CD14-positive monocyte (primary cell): ENCODE data around the gene MYOM1. TPM values are rescaled to one million over a fixed set of nuclear protein-coding genes. Genes with fewer than 3 reads are reported as not detected.

Experiments
- DNase-seq, 3 donors: peaks; one replicate each; pipeline ENCODE4 v3.0.0-alpha.2; 2011 to 2022
- H2AFZ ChIP-seq: 2 replicates; pipeline ENCODE4 v1.6.0; 2012; ENCODE audit warnings: mild to moderate bottlenecking, low read depth, low read length, inconsistent platforms; ENCODE audit not compliant: insufficient read depth, poor library complexity, severe bottlenecking
- H3K27ac ChIP-seq, 2 donors: 1 replicate in 1 of 2; 2 replicates in 1 of 2; pipeline ENCODE4 v1.5.1; 2012 to 2013; ENCODE audit warnings: low read length in 2 of 2, control low read depth in 1 of 2, inconsistent platforms in 1 of 2, low read depth in 1 of 2, mild to moderate bottlenecking in 1 of 2
- H3K27me3 ChIP-seq, 2 donors: one replicate each; pipeline versions ENCODE4 v1.6.0 to v1.6.1; 2011 to 2013; ENCODE audit warnings: low read length in 2 of 2; ENCODE audit not compliant: control insufficient read depth in 2 of 2, insufficient read depth in 2 of 2
- H3K36me3 ChIP-seq, 2 donors: replicated peaks in 1 of 2; 1 replicate in 1 of 2; 2 replicates in 1 of 2; pipeline versions ENCODE4 v1.5.1 to v1.6.1; 2012 to 2013; ENCODE audit warnings: low read length in 2 of 2, control low read depth in 1 of 2, inconsistent platforms in 1 of 2, mild to moderate bottlenecking in 1 of 2; ENCODE audit not compliant: insufficient read depth in 2 of 2, control insufficient read depth in 1 of 2
- H3K4me1 ChIP-seq, 2 donors: 1 replicate in 1 of 2; 2 replicates in 1 of 2; pipeline versions ENCODE4 v1.5.1 to v1.6.1; 2012 to 2013; ENCODE audit warnings: low read length in 2 of 2, control low read depth in 1 of 2, inconsistent platforms in 1 of 2, mild to moderate bottlenecking in 1 of 2, moderate library complexity in 1 of 2; ENCODE audit not compliant: insufficient read depth in 2 of 2, control insufficient read depth in 1 of 2
- H3K4me2 ChIP-seq: replicated peaks from 2 replicates; pipeline ENCODE3; 2012; ENCODE audit warnings: low read length, moderate library complexity, mild to moderate bottlenecking; ENCODE audit not compliant: poor library complexity, severe bottlenecking; ENCODE audit errors: extremely low read depth
- H3K4me3 ChIP-seq, 3 experiments: fragments of 200-600 bp in 1 of 3; sonication (generic) in 1 of 3; replicated peaks in 1 of 3; 1 replicate in 2 of 3; 2 replicates in 1 of 3; pipeline ENCODE4 v1.5.1; 2011 to 2013; ENCODE audit warnings: low read length in 3 of 3, mild to moderate bottlenecking in 3 of 3, control low read depth in 2 of 3, low read depth in 2 of 3, inconsistent platforms in 1 of 3, moderate library complexity in 1 of 3
- H3K79me2 ChIP-seq: 2 replicates; pipeline ENCODE4 v1.6.0; 2012; ENCODE audit warnings: mild to moderate bottlenecking, control low read depth, inconsistent platforms, low read length, moderate library complexity; ENCODE audit not compliant: insufficient read depth
- H3K9ac ChIP-seq: 2 replicates; pipeline ENCODE4 v1.6.0; 2017; ENCODE audit warnings: low read length, mild to moderate bottlenecking; ENCODE audit not compliant: insufficient read depth, poor library complexity, severe bottlenecking
- H3K9me3 ChIP-seq, 2 donors: replicated peaks in 1 of 2; 1 replicate in 1 of 2; 2 replicates in 1 of 2; pipeline versions ENCODE4 v1.5.1 to v1.6.1; 2012 to 2013; ENCODE audit warnings: low read length in 2 of 2, control low read depth in 1 of 2; ENCODE audit not compliant: control insufficient read depth in 1 of 2, insufficient read depth in 1 of 2
- H4K20me1 ChIP-seq: 2 replicates; pipeline ENCODE4 v1.6.0; 2012; ENCODE audit warnings: mild to moderate bottlenecking, low read length, control low read depth, moderate library complexity; ENCODE audit not compliant: insufficient read depth
- H3K27ac Mint-ChIP-seq, 7 donors: one replicate each; pipeline ENCODE4 v1.8.0; 2020; ENCODE audit warnings: mild to moderate bottlenecking in 7 of 7, mixed read lengths in 7 of 7, moderate library complexity in 6 of 7, inconsistent platforms in 2 of 7
- H3K27me3 Mint-ChIP-seq, 3 donors: one replicate each; pipeline ENCODE4 v1.8.0; 2021 to 2022; ENCODE audit warnings: low read depth in 3 of 3, mild to moderate bottlenecking in 3 of 3, mixed read lengths in 3 of 3, moderate library complexity in 3 of 3, inconsistent platforms in 1 of 3
- H3K36me3 Mint-ChIP-seq, 2 donors: one replicate each; pipeline ENCODE4 v1.8.0; 2020; ENCODE audit warnings: mixed read lengths in 2 of 2, inconsistent platforms in 1 of 2, mild to moderate bottlenecking in 1 of 2
- H3K4me1 Mint-ChIP-seq: one replicate; pipeline ENCODE4 v1.8.0; 2020; ENCODE audit warnings: mild to moderate bottlenecking, mixed read lengths
- H3K4me3 Mint-ChIP-seq, 2 donors: one replicate each; pipeline ENCODE4 v1.8.0; 2020; ENCODE audit warnings: mild to moderate bottlenecking in 2 of 2, mixed read lengths in 2 of 2, moderate library complexity in 1 of 2
- H3K9me3 Mint-ChIP-seq, 7 donors: one replicate each; pipeline ENCODE4 v1.8.0; 2020 to 2022; ENCODE audit warnings: mixed read lengths in 7 of 7, mild to moderate bottlenecking in 6 of 7, moderate library complexity in 6 of 7, inconsistent platforms in 2 of 7
- WGBS: methylation state at CpG from one replicate; pipeline ENCODE4 v1.1.5; 2013; ENCODE audit warnings: missing lambda C conversion rate; ENCODE audit not compliant: insufficient coverage; 5-methylcytosine and 5-hydroxymethylcytosine counted together
- intact Hi-C, 2 donors: fragments of 100-400 bp; cut with micrococcal nuclease; formaldehyde crosslinking; loops; one replicate each; pipeline versions ENCODE4 v1.15.0 to v1.15.1; 2023
- polyA plus RNA-seq, 3 donors: library from polyadenylated mRNA; depleted of rRNA in 1 of 3; unstranded in 2 of 3; stranded (reverse) in 1 of 3; fragments of 300-500 nt in 2 of 3; fragments of >200 nt in 1 of 3; fragmentation: Illumina TruSeq in 2 of 3; gene quantifications; 1 replicate in 2 of 3; 2 replicates in 1 of 3; pipeline ENCODE4 v1.2.3, GENCODE V29; 2012 to 2021
- TF ChIP-seq, protein P1 (sequence below): fragments of 200-600 bp; IDR thresholded peaks from one replicate; pipeline ENCODE4 v1.8.0; 2022; ENCODE audit warnings: antibody characterized with exemption, mild to moderate bottlenecking

Gene MYOM1
- polyA plus RNA-seq, 3 donors = 0.05 to 0.95 (median 0.22) TPM

GRCh38 chr18:3265564-3266033 is 45.8 kb upstream of the MYOM1 start:
- Mint-ChIP-seq H3K36me3 (peaks cover 3 to 6% of the 10 kb centered on the region in 2 donors), H3K4me1 (peaks cover 74% of the 10 kb centered on the region), H3K9me3 (peaks cover 0 to 2% (median 0%) of the 10 kb centered on the region in 7 donors), H3K4me3 (no peak overlapping the region), H3K27me3 (no peaks in the 10 kb centered on the region), H3K27ac (peak overlapping the region in 4 of 7 donors; percentile 9 to 21 (median 10))
- no peak for DNase-seq
- intact Hi-C loops = loop anchor here in 1 of 2 donors (10.0 kb wide), 1 partner anchor 329 kb away; no protein-coding TSS in a partner anchor
- no peak overlapping the region for H3K4me3 ChIP-seq
- H4K20me1 ChIP-seq = peaks cover 82% of the 10 kb centered on the region
- H3K36me3 ChIP-seq = no peaks in the 10 kb centered on the region
- peaks cover 56 to 75% of the 10 kb centered on the region in 2 donors for H3K4me1 ChIP-seq
- no peak overlapping the region for H3K9ac ChIP-seq
- 73% methylated on average over 1 of the region's 3 CpGs for WGBS
- peak overlapping the region in 1 of 2 donors; percentile 45 for H3K27ac ChIP-seq
- no peak overlapping the region for H2AFZ ChIP-seq
- H3K27me3 ChIP-seq = no peaks in the 10 kb centered on the region
- TF ChIP-seq, protein P1, sequence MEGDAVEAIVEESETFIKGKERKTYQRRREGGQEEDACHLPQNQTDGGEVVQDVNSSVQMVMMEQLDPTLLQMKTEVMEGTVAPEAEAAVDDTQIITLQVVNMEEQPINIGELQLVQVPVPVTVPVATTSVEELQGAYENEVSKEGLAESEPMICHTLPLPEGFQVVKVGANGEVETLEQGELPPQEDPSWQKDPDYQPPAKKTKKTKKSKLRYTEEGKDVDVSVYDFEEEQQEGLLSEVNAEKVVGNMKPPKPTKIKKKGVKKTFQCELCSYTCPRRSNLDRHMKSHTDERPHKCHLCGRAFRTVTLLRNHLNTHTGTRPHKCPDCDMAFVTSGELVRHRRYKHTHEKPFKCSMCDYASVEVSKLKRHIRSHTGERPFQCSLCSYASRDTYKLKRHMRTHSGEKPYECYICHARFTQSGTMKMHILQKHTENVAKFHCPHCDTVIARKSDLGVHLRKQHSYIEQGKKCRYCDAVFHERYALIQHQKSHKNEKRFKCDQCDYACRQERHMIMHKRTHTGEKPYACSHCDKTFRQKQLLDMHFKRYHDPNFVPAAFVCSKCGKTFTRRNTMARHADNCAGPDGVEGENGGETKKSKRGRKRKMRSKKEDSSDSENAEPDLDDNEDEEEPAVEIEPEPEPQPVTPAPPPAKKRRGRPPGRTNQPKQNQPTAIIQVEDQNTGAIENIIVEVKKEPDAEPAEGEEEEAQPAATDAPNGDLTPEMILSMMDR = no peak
- H3K79me2 ChIP-seq = peaks cover 96% of the 10 kb centered on the region
- H3K4me2 ChIP-seq = no peak overlapping the region
- H3K9me3 ChIP-seq = no peaks in the 10 kb centered on the region

DNA sequence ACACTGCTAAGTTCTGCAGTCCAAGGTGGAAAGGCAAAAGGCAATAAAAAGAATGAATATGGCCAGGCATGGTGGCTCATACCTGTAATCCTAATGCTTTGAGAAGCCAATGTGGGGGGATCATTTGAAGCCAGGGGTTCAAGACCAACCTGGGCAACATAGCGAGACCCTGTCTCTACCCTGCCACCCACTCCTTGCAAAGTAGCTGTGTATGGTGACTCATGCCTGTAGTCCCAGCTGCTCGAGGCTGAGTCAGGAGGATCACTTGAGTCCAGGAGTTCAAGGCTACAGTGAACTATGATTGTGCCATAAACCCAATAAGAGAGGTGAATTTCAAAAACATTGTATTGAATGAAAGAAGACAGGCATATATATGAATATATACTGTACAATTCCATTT is 44.6 kb upstream of the MYOM1 start:
- Histone ChIP-seq H3K27me3 (no peaks in the 10 kb centered on the region), H3K79me2 (peaks cover 92% of the 10 kb centered on the region), H3K36me3 (no peaks in the 10 kb centered on the region), H3K27ac (no peak overlapping the region), H3K9ac (no peak overlapping the region), H4K20me1 (peaks cover 70% of the 10 kb centered on the region), H3K4me3 (no peak overlapping the region), H3K4me1 (peaks cover 52 to 73% of the 10 kb centered on the region in 2 donors), H3K4me2 (peak overlapping the region; percentile 14), H2AFZ (no peak overlapping the region), H3K9me3 (no peaks in the 10 kb centered on the region)
- H3K4me3 Mint-ChIP-seq = no peak overlapping the region
- WGBS = no CpG with 5 or more reads among the region's 2 CpGs
- no peaks in the 10 kb centered on the region for H3K27me3 Mint-ChIP-seq
- H3K4me1 Mint-ChIP-seq = peaks cover 76% of the 10 kb centered on the region
- peak overlapping the region in 1 of 7 donors; percentile 55 for H3K27ac Mint-ChIP-seq
- TF ChIP-seq, protein P1 = no peak
- DNase-seq = peak in 1 of 3 donors; percentile 31
- intact Hi-C loops = loop anchor here (5.0 to 10.0 kb wide), 3 partner anchors 183 to 330 kb away; no protein-coding TSS in a partner anchor
- H3K9me3 Mint-ChIP-seq = peaks cover 0 to 2% (median 0%) of the 10 kb centered on the region in 7 donors
- peaks cover 3 to 6% of the 10 kb centered on the region in 2 donors for H3K36me3 Mint-ChIP-seq
